Right renal cortex interstitium (tissue), 3 donors: ENCODE measurements around the gene TBC1D2B. TPM values are rescaled to one million over a fixed set of nuclear protein-coding genes. Genes with fewer than 3 reads are reported as not detected.

Experiments
- DNase-seq, 3 donors: peaks; one replicate each; pipeline ENCODE4 v3.0.0-alpha.2; 2013; ENCODE audit warnings: low read depth in 3 of 3, low spot score in 2 of 3
- polyA plus RNA-seq, 3 donors: library from polyadenylated mRNA; unstranded; fragments of 120-200 nt; gene quantifications; one replicate each; pipeline ENCODE4 v1.2.1, GENCODE V29; 2013; ENCODE audit not compliant: insufficient read length in 3 of 3

Gene TBC1D2B
- polyA plus RNA-seq, 3 donors = 25.9 to 28.7 (median 26.6) TPM

GRCh38 chr15:78037779-78038305, 39.7 kb downstream of the TBC1D2B start:
- DNase-seq = no peak

GRCh38 chr15:78037328-78037727, 40.2 kb downstream of the TBC1D2B start:
- DNase-seq = no peak

- DNase-seq = no peak
Observed at GRCh38 chr15:78035861-78036476, 41.5 kb downstream of the TBC1D2B start.

GRCh38 chr15:78035321-78035751, 42.2 kb downstream of the TBC1D2B start:
- no peak for DNase-seq

GRCh38 chr15:78034495-78035191, 42.9 kb downstream of the TBC1D2B start:
- DNase-seq = peak in 1 of 3 donors; percentile 62

GRCh38 chr15:78033864-78034263, 43.6 kb downstream of the TBC1D2B start:
- no peak for DNase-seq

- DNase-seq = no peak
Observed at GRCh38 chr15:78032671-78033070, 44.8 kb downstream of the TBC1D2B start.

- DNase-seq = no peak
Observed at GRCh38 chr15:78024883-78025282, 52.6 kb downstream of the TBC1D2B start.

GRCh38 chr15:78024519-78024870, 53.0 kb downstream of the TBC1D2B start:
- DNase-seq = no peak

- peak in 2 of 3 donors; percentile 38 to 52 for DNase-seq
Observed at GRCh38 chr15:78023865-78024518, 53.5 kb downstream of the TBC1D2B start.

GRCh38 chr15:78023081-78023665, 54.3 kb downstream of the TBC1D2B start:
- no peak for DNase-seq

- no peak for DNase-seq
Observed at GRCh38 chr15:78021761-78022160, 55.8 kb downstream of the TBC1D2B start.

- no peak for DNase-seq
Observed at GRCh38 chr15:78020007-78020406, 57.5 kb downstream of the TBC1D2B start.

- no peak for DNase-seq
Observed at GRCh38 chr15:78018946-78019644, 58.4 kb downstream of the TBC1D2B start.

- DNase-seq = no peak
Observed at GRCh38 chr15:78018445-78018844, 59.1 kb downstream of the TBC1D2B start.

GRCh38 chr15:78016860-78017259, 60.7 kb downstream of the TBC1D2B start:
- DNase-seq = no peak

GRCh38 chr15:78012643-78013077, 64.9 kb downstream of the TBC1D2B start:
- no peak for DNase-seq

- DNase-seq = no peak
Observed at GRCh38 chr15:78010067-78010466, 67.4 kb downstream of the TBC1D2B start.

- no peak for DNase-seq
Observed at GRCh38 chr15:78007964-78008886, 69.3 kb downstream of the TBC1D2B start.
